Prostate gland (tissue), 2 donors: ENCODE measurements around the gene HAPSTR1. TPM values are rescaled to one million over a fixed set of nuclear protein-coding genes. Genes with fewer than 3 reads are reported as not detected.
"Not testable (repeated sequence)": the region's sequence is repeated elsewhere in the genome, so short reads cannot be mapped to it uniquely, and the experiment has no call there.

ENCODE experiments used
- DNase-seq: peaks from one replicate; pipeline ENCODE4 v3.0.0-alpha.2; 2019; ENCODE audit warnings: low spot score
- H3K27ac ChIP-seq, 2 donors: fragments of 200-600 bp; sonication (generic); 2 replicates each; pipeline ENCODE4 v1.5.1; 2017 to 2019
- H3K27me3 ChIP-seq: fragments of 200-600 bp; sonication (generic); replicated peaks from 2 replicates; pipeline ENCODE4 v1.5.1; 2019; ENCODE audit not compliant: insufficient read depth
- H3K36me3 ChIP-seq, 2 donors: fragments of 200-600 bp; sonication (generic); 1 replicate in 1 of 2; 2 replicates in 1 of 2; pipeline versions ENCODE4 v1.5.1 to v1.8.1; 2017 to 2019
- H3K4me1 ChIP-seq: fragments of 200-600 bp; sonication (generic); replicated peaks from 2 replicates; pipeline ENCODE4 v1.5.1; 2019
- H3K4me3 ChIP-seq, 2 donors: fragments of 200-600 bp; sonication (generic); 2 replicates each; pipeline ENCODE4 v1.5.1; 2017 to 2019
- H3K9me3 ChIP-seq: fragments of 200-600 bp; sonication (generic); 2 replicates; pipeline ENCODE4 v1.5.1; 2017
- POLR2A ChIP-seq: fragments of 450-650 bp; IDR thresholded peaks from one replicate; pipeline ENCODE4 v1.6.1; 2016; ENCODE audit warnings: antibody characterized with exemption, mild to moderate bottlenecking
- POLR2AphosphoS5 ChIP-seq: sonication (generic); formaldehyde crosslinking; IDR thresholded peaks from one replicate; pipeline ENCODE4 v1.6.1; 2017; ENCODE audit warnings: antibody characterized with exemption
- WGBS: methylation state at CpG from one replicate; pipeline ENCODE4 v1.1.5; 2018; 5-methylcytosine and 5-hydroxymethylcytosine counted together
- intact Hi-C: fragments of 100-400 bp; cut with DNase I; formaldehyde crosslinking; loops from one replicate; pipeline ENCODE4 v1.14.2; 2022
- total RNA-seq, 2 donors: library from RNA; depleted of rRNA; stranded (reverse); fragments of >200 nt; gene quantifications; one replicate each; pipeline ENCODE4 v1.1.0, GENCODE V29; 2016
- TF ChIP-seq, protein P1 (sequence below), 4 experiments: fragments of 200-600 bp in 2 of 4; fragments of 450-650 bp in 2 of 4; sonication (generic) in 2 of 4; IDR thresholded peaks; 1 replicate in 3 of 4; 2 replicates in 1 of 4; pipeline ENCODE4 v1.5.1; 2016 to 2019; ENCODE audit warnings: antibody characterized with exemption in 4 of 4, mild to moderate bottlenecking in 2 of 4, moderate library complexity in 2 of 4

The HAPSTR1 gene
- total RNA-seq, 2 donors from 2014 or later = 45.5 to 68.6 TPM

DNA sequence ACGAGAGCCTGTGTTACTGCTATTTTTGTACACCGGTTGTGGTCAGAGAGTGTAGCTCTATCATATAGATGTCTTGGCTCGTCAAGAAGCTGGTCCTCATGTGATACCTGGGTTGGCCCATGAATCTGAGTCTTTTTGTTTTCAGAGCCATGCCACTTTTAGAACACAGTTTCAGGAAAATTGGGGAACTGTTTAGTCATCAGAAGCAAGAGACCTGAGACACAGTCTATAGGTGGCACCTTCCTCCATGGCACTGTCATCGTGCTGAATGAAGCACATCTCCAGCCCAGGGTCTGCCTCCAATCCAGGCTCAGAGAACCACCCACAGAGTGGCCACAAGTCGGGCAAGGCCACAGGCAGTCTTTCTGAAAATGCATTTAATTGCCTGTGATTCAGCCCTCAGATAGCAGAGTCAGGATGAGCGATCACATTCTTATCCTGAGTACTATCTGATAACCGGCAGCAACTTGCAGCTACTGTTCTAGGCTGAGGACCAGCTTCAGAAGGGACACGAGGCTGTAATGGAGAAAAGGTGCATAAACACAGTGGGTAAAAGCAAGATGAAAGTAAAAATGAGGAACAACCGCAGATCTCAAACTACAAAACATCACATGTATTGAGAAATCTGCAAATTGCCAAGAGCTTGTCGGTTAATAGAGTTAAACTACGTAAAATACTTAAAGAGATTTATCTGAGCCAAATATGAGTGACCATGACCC lies 14.2 kb upstream of the HAPSTR1 start:
- TF ChIP-seq POLR2AphosphoS5 (no peak), POLR2A (no peak)
- TF ChIP-seq, protein P1, sequence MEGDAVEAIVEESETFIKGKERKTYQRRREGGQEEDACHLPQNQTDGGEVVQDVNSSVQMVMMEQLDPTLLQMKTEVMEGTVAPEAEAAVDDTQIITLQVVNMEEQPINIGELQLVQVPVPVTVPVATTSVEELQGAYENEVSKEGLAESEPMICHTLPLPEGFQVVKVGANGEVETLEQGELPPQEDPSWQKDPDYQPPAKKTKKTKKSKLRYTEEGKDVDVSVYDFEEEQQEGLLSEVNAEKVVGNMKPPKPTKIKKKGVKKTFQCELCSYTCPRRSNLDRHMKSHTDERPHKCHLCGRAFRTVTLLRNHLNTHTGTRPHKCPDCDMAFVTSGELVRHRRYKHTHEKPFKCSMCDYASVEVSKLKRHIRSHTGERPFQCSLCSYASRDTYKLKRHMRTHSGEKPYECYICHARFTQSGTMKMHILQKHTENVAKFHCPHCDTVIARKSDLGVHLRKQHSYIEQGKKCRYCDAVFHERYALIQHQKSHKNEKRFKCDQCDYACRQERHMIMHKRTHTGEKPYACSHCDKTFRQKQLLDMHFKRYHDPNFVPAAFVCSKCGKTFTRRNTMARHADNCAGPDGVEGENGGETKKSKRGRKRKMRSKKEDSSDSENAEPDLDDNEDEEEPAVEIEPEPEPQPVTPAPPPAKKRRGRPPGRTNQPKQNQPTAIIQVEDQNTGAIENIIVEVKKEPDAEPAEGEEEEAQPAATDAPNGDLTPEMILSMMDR (IDR thresholded peaks at IDR 0.05) = no peak
- no peak for DNase-seq
- Histone ChIP-seq H3K27ac (no peak overlapping the region), H3K4me1 (no peaks in the 10 kb centered on the region), H3K36me3 (no peaks in the 10 kb centered on the region), H3K4me3 (no peak overlapping the region), H3K9me3 (no peaks in the 10 kb centered on the region), H3K27me3 (no peaks in the 10 kb centered on the region)
- intact Hi-C loops = no loop called here
- 55% methylated on average over 11 of the region's 11 CpGs for WGBS

GRCh38 chr16:9078467-9079429 lies 12.7 kb upstream of the HAPSTR1 start:
- DNase-seq, H3K27ac ChIP-seq: not testable (repeated sequence)
- 71% methylated on average over 8 of the region's 8 CpGs for WGBS

DNA sequence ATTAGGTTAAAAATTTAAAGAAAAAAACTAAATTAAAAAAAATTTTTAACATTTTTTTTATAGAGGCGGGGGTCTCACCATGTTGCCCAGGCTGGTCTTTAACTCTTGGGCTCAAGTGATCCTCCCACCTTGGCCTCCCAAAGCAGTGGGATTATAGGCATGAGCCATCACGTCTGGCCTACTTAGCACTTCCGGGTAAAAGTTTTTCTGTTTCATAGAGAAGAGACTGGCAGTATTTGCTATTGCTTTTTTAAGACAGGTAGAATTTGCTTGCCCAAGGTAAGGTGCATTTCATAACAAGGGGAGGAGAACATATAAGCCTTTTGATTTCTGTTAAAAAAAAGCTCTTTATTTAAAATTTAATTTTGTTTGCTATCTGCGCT lies 12.0 kb upstream of the HAPSTR1 start:
- no peak for TF ChIP-seq POLR2A
- TF ChIP-seq POLR2AphosphoS5 = no peak
- TF ChIP-seq, protein P1 (IDR thresholded peaks at IDR 0.05) = no peak

More at GRCh38 chr16:9078467-9079429, 12.7 kb upstream of the HAPSTR1 start:
- peak; percentile 38 for TF ChIP-seq POLR2AphosphoS5
- H3K9me3 ChIP-seq, H3K27me3 ChIP-seq, H3K4me1 ChIP-seq, intact Hi-C loops, H3K4me3 ChIP-seq, H3K36me3 ChIP-seq: not testable (repeated sequence)

GRCh38 chr16:9081158-9081557 lies 10.3 kb upstream of the HAPSTR1 start:
- H3K36me3 ChIP-seq = no peaks in the 10 kb centered on the region
- no peaks in the 10 kb centered on the region for H3K9me3 ChIP-seq
- no peak for DNase-seq
- H3K4me1 ChIP-seq = no peaks in the 10 kb centered on the region
- H3K4me3 ChIP-seq = no peak overlapping the region
- no peak overlapping the region for H3K27ac ChIP-seq
- no peak for TF ChIP-seq POLR2A
- TF ChIP-seq, protein P1 (IDR thresholded peaks at IDR 0.05) = no peak
- no peak for TF ChIP-seq POLR2AphosphoS5
- H3K27me3 ChIP-seq = no peaks in the 10 kb centered on the region
- intact Hi-C loops = no loop called here
- WGBS = 76% methylated on average over 1 of the region's 1 CpG

More for the DNA sequence above, 12.0 kb upstream of the HAPSTR1 start:
- 92% methylated on average over 4 of the region's 4 CpGs for WGBS
- no peaks in the 10 kb centered on the region for H3K36me3 ChIP-seq
- no peaks in the 10 kb centered on the region for H3K9me3 ChIP-seq
- intact Hi-C loops = no loop called here
- H3K4me1 ChIP-seq = no peaks in the 10 kb centered on the region
- no peak overlapping the region for H3K27ac ChIP-seq
- H3K27me3 ChIP-seq = no peaks in the 10 kb centered on the region
- no peak for DNase-seq
- H3K4me3 ChIP-seq = no peak overlapping the region

GRCh38 chr16:9081843-9082242 lies 9.6 kb upstream of the HAPSTR1 start:
- no peaks in the 10 kb centered on the region for H3K27me3 ChIP-seq
- H3K9me3 ChIP-seq = no peaks in the 10 kb centered on the region
- no peak overlapping the region for H3K27ac ChIP-seq
- no peak for DNase-seq
- intact Hi-C loops = no loop called here
- 69% methylated on average over 6 of the region's 6 CpGs for WGBS
- H3K4me3 ChIP-seq = no peak overlapping the region
- H3K4me1 ChIP-seq = no peaks in the 10 kb centered on the region
- no peaks in the 10 kb centered on the region for H3K36me3 ChIP-seq
- no peak for TF ChIP-seq POLR2AphosphoS5
- TF ChIP-seq POLR2A = no peak
- TF ChIP-seq, protein P1 (IDR thresholded peaks at IDR 0.05) = no peak
